Endothelial cell of umbilical vein (primary cell): ENCODE data around the gene ALOX15B.

ENCODE experiments used
- EZH2 ChIP-seq: IDR thresholded peaks from 2 replicates; pipeline ENCODE4 v1.6.1; 2012; ENCODE audit warnings: borderline replicate concordance, low read depth, mild to moderate bottlenecking, moderate library complexity, low read length, inconsistent platforms; ENCODE audit not compliant: severe bottlenecking
- MAX ChIP-seq: IDR thresholded peaks from 2 replicates; pipeline ENCODE4 v1.6.1; 2011; ENCODE audit not compliant: insufficient read depth, insufficient read length
- POLR2A ChIP-seq: IDR thresholded peaks from 2 replicates; pipeline ENCODE4 v1.6.1; 2012; ENCODE audit warnings: low read depth, mild to moderate bottlenecking, control low read depth, low read length
- TF ChIP-seq, protein P1 (sequence below), 2 donors: IDR thresholded peaks; 1 replicate in 1 of 2; 2 replicates in 1 of 2; pipeline ENCODE4 v1.5.1; 2011; ENCODE audit warnings: low read length in 2 of 2, mild to moderate bottlenecking in 2 of 2, moderate library complexity in 2 of 2, control low read depth in 1 of 2, inconsistent platforms in 1 of 2, low read depth in 1 of 2; ENCODE audit not compliant: insufficient read depth in 1 of 2; ENCODE audit errors: extremely low read depth in 1 of 2

GRCh38 chr17:7992924-7993323, 45.9 kb upstream of the ALOX15B start:
- TF ChIP-seq EZH2 (no peak), POLR2A (no peak), MAX (no peak)
- TF ChIP-seq, protein P1, sequence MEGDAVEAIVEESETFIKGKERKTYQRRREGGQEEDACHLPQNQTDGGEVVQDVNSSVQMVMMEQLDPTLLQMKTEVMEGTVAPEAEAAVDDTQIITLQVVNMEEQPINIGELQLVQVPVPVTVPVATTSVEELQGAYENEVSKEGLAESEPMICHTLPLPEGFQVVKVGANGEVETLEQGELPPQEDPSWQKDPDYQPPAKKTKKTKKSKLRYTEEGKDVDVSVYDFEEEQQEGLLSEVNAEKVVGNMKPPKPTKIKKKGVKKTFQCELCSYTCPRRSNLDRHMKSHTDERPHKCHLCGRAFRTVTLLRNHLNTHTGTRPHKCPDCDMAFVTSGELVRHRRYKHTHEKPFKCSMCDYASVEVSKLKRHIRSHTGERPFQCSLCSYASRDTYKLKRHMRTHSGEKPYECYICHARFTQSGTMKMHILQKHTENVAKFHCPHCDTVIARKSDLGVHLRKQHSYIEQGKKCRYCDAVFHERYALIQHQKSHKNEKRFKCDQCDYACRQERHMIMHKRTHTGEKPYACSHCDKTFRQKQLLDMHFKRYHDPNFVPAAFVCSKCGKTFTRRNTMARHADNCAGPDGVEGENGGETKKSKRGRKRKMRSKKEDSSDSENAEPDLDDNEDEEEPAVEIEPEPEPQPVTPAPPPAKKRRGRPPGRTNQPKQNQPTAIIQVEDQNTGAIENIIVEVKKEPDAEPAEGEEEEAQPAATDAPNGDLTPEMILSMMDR (IDR thresholded peaks at IDR 0.05; ENCODE audit: extremely low read depth in 1 of 2, insufficient read depth in 1 of 2, low read depth in 1 of 2, low read length in 2 of 2): no peak
